ENCODE measurements around the gene FRMD3. TPM values are rescaled to one million over a fixed set of nuclear protein-coding genes. Genes with fewer than 3 reads are reported as not detected.

The FRMD3 gene
- total RNA-seq, 1 donor from 2014 or later, result 0.74 TPM

DNA sequence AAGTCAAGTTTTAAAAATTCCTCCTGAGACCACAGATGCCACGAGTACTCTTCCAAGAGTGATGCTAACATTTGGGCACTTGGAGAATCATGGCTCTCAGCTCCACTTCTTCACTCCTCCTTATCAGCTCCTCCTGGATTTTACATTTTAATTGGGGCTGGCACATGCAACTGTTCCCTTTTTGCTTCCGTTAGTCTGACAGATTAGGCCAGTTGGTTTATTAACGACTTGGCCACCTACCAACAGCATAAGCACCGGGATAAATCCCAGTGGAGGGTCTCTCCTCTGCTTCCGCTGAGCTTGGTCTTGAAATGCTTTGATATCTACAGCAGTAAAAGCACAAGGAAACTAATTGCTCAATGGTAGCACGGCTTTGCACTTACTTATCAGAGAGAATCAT lies 340.6 kb downstream of the FRMD3 start:
- intact Hi-C loops (cut with micrococcal nuclease), result no loop called here

- intact Hi-C loops (cut with micrococcal nuclease), result no loop called here
These were observed 341.3 kb downstream of the FRMD3 start for GRCh38 chr9:83196946-83197345.

Other genes starting within 250 kb of the FRMD3 start
- 9.8 TPM in 2 replicates for gene IDNK, start 84.7 kb upstream of the FRMD3 start, total RNA-seq
- gene UBQLN1, start 169.6 kb upstream of the FRMD3 start, total RNA-seq, result 116 and 120 TPM in 2 replicates